Fibroblast of lung (primary cell): ENCODE data around the gene SESN2.

ENCODE experiments used
- EZH2 ChIP-seq: IDR thresholded peaks from 2 replicates; pipeline ENCODE4 v1.5.1; 2012; ENCODE audit warnings: low read length, control low read depth, mild to moderate bottlenecking; ENCODE audit errors: missing control alignments
- TF ChIP-seq, protein P1 (sequence below), 2 donors: IDR thresholded peaks in 1 of 2; conservative IDR thresholded peaks in 1 of 2; 1 replicate in 1 of 2; 2 replicates in 1 of 2; pipeline ENCODE4 v1.5.1; 2011 to 2012; ENCODE audit warnings: low read length in 2 of 2, control low read depth in 1 of 2, inconsistent platforms in 1 of 2, low read depth in 1 of 2, mild to moderate bottlenecking in 1 of 2

DNA sequence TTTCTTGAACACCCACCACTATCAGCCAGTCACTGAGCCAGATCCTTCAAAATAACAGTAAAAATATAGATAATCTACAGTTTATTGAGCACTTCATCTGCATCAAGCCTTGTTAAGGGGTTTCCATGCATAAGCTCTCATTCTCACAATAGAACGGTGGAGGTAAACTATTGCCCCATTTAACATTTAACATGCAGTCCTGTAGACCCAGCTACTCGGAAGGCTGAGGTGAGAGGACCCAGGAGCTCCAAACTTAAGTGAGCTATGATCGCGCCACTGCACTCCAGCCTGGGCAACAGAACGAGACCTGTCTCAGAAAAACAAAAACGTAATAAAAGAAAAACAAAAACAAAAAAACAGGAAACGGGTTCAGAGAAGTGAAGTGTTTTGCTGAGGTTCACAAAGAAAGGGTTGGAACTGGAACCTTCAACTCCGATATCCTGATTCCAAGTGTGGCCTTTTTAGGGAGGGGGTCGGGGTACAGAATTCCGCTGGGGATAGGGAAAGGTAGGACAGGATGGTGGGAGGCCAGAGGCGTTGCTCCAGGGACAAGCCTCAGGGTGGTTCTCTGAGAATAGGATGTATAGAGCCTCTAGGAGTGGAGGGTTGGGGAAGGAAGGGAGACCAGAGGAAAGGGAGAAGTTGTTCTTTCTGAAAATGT, 11.6 kb upstream of the SESN2 start:
- TF ChIP-seq, protein P1, sequence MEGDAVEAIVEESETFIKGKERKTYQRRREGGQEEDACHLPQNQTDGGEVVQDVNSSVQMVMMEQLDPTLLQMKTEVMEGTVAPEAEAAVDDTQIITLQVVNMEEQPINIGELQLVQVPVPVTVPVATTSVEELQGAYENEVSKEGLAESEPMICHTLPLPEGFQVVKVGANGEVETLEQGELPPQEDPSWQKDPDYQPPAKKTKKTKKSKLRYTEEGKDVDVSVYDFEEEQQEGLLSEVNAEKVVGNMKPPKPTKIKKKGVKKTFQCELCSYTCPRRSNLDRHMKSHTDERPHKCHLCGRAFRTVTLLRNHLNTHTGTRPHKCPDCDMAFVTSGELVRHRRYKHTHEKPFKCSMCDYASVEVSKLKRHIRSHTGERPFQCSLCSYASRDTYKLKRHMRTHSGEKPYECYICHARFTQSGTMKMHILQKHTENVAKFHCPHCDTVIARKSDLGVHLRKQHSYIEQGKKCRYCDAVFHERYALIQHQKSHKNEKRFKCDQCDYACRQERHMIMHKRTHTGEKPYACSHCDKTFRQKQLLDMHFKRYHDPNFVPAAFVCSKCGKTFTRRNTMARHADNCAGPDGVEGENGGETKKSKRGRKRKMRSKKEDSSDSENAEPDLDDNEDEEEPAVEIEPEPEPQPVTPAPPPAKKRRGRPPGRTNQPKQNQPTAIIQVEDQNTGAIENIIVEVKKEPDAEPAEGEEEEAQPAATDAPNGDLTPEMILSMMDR (conservative IDR thresholded peaks at IDR 0.05 in 1 of 2, IDR thresholded peaks at IDR 0.05 in 1 of 2; ENCODE audit: low read depth in 1 of 2, low read length in 2 of 2) = no peak
- TF ChIP-seq EZH2 = no peak
